ENCODE results near the gene POLN.

The POLN gene

GRCh38 chr4:2083116-2083825 is 158.7 kb downstream of the POLN start:
- TF ChIP-seq, protein P1, sequence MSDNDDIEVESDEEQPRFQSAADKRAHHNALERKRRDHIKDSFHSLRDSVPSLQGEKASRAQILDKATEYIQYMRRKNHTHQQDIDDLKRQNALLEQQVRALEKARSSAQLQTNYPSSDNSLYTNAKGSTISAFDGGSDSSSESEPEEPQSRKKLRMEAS (IDR thresholded peaks at IDR 0.05; ENCODE audit: low read depth, low read length), result no peak
- no peak for TF ChIP-seq POLR2A (IDR thresholded peaks at IDR 0.05; ENCODE audit: extremely low read depth, insufficient read length)
- no peak for TF ChIP-seq CTCF (IDR thresholded peaks at IDR 0.05; ENCODE audit: low read depth, low read length)
- no peak for TF ChIP-seq MYC (IDR thresholded peaks at IDR 0.05; ENCODE audit: low read depth, low read length)
- DNase-seq (ENCODE audit: low read depth), result no peak
- H3K4me3 ChIP-seq (ENCODE audit: low read depth, low read length), result no peak overlapping the region

- DNase-seq (ENCODE audit: low read depth), result no peak
- TF ChIP-seq POLR2A (IDR thresholded peaks at IDR 0.05; ENCODE audit: extremely low read depth, insufficient read length) (no peak), CTCF (IDR thresholded peaks at IDR 0.05; ENCODE audit: low read depth, low read length) (no peak), MYC (IDR thresholded peaks at IDR 0.05; ENCODE audit: low read depth, low read length) (no peak)
- TF ChIP-seq, protein P1 (IDR thresholded peaks at IDR 0.05; ENCODE audit: low read depth, low read length), result no peak
- no peak overlapping the region for H3K4me3 ChIP-seq (ENCODE audit: low read depth, low read length)
These were observed 159.3 kb downstream of the POLN start for GRCh38 chr4:2082627-2083026.

DNA sequence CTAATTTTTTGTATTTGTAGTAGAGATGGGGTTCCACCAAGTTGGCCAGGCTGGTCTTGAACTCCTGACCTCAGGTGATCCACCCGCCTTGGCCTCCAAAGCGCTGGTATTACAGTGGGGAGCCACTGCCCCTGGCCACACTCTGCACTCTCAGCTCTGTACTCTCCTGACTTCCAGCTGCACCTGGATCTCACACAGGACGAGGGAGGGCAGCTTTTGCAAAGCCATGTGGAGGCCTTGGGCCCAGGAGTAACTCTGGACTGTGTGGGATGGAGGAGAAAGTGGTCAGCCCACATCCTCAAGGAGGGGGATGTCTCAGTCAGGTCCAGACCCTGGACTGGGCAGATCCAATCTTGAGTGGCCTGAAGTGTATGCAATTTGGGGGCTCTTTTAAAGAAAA is 159.8 kb downstream of the POLN start:
- TF ChIP-seq MYC (IDR thresholded peaks at IDR 0.05; ENCODE audit: low read depth, low read length) (no peak), POLR2A (IDR thresholded peaks at IDR 0.05; ENCODE audit: extremely low read depth, insufficient read length) (no peak), CTCF (IDR thresholded peaks at IDR 0.05; ENCODE audit: low read depth, low read length) (no peak)
- TF ChIP-seq, protein P1 (IDR thresholded peaks at IDR 0.05; ENCODE audit: low read depth, low read length), result no peak
- DNase-seq (ENCODE audit: low read depth), result no peak

DNA sequence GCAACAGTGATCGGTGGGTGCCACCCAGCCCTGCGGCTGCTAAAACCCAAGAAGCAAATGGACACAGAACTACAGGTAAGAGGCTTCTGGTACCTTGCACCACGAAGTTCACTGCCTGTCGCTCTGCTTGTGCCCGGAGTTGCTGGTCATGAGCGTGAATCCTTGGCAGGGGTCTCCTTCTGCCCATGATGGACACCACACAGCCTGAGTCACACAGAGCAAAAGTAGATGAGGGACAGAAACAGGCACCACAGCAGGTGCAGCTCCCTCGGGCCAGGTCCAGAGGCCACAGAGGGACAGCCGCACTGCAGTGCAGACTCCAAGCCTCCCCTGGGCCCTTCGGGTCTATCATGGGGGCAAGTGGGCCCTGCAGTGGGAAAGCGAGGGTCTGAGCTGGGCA is 160.4 kb downstream of the POLN start:
- DNase-seq (ENCODE audit: low read depth), result no peak
- H3K4me3 ChIP-seq (ENCODE audit: low read depth, low read length), result no peak overlapping the region
- TF ChIP-seq CTCF (IDR thresholded peaks at IDR 0.05; ENCODE audit: low read depth, low read length), result no peak
- no peak for TF ChIP-seq POLR2A (IDR thresholded peaks at IDR 0.05; ENCODE audit: extremely low read depth, insufficient read length)

More for the DNA sequence above, 159.8 kb downstream of the POLN start:
- H3K4me3 ChIP-seq (ENCODE audit: low read depth, low read length), result no peak overlapping the region

DNA sequence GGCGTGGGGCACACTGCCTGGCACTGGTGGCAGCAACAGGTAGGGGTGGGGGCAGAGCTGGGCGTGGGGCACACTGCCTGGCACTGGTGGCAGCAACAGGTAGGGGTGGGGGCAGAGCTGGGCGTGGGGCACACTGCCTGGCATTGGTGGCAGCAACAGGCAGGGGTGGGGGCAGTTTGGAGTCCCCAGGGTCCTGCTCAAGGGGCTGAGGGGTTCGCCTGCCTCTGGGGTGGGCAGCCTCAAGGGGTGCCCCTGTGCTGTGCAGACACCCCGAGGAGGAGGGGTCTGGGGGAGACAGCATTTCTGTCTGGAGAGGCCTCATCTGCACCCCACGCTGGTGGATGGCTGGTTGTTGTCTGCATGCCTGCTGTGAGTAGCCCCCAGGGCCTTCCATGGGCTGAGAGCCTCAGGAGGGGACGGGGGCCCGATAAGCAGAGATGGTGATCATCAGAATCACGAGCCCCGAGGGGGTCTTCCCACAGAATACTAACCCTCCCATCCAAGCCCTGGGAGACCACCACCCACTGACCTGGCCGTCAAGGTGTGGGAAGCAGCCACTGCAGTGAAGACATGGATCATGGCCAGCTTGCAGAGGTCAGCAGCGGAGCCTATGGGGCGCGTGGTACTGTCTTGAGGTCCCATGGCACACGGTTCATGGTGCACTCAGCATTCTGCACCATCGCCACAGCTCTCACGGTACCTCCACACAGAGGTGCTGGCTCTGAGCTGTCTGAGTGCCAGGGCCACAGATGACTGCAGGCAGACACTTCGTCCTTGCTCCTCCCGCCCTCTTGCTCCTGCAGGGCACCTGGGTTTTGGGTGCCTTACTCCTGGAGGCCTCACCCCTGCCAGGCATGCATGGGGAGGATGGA is 161.3 kb downstream of the POLN start:
- H3K4me3 ChIP-seq (ENCODE audit: low read depth, low read length), result no peak overlapping the region
- TF ChIP-seq CTCF (IDR thresholded peaks at IDR 0.05; ENCODE audit: low read depth, low read length) (no peak), POLR2A (IDR thresholded peaks at IDR 0.05; ENCODE audit: extremely low read depth, insufficient read length) (no peak), MYC (IDR thresholded peaks at IDR 0.05; ENCODE audit: low read depth, low read length) (no peak)
- TF ChIP-seq, protein P1 (IDR thresholded peaks at IDR 0.05; ENCODE audit: low read depth, low read length), result no peak
- no peak for DNase-seq (ENCODE audit: low read depth)
